ENCODE results near the gene TMEM130.

DNA sequence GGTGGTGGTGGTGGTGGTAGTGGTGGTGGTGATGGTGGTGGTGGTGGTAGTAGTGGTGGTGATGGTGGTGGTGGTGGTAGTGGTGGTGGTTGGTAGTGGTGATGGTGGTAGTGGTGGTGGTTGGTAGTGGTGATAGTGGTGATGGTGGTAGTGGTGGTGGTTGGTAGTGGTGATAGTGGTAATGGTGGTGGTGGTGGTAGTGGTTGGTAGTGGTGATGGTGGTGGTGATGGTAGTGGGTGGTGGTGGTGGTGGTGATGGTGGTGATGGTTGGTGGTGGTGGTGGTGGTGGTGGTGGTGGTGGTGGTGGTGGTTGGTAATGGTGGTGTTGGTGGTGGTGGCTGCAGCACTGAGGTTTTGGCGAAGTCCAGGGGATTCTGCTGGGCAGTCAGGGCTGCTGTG lies 58.5 kb downstream of the TMEM130 start:
- TF ChIP-seq, protein P1, sequence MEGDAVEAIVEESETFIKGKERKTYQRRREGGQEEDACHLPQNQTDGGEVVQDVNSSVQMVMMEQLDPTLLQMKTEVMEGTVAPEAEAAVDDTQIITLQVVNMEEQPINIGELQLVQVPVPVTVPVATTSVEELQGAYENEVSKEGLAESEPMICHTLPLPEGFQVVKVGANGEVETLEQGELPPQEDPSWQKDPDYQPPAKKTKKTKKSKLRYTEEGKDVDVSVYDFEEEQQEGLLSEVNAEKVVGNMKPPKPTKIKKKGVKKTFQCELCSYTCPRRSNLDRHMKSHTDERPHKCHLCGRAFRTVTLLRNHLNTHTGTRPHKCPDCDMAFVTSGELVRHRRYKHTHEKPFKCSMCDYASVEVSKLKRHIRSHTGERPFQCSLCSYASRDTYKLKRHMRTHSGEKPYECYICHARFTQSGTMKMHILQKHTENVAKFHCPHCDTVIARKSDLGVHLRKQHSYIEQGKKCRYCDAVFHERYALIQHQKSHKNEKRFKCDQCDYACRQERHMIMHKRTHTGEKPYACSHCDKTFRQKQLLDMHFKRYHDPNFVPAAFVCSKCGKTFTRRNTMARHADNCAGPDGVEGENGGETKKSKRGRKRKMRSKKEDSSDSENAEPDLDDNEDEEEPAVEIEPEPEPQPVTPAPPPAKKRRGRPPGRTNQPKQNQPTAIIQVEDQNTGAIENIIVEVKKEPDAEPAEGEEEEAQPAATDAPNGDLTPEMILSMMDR (IDR thresholded peaks at IDR 0.05; ENCODE audit: borderline replicate concordance, extremely low read depth, low read length, poor library complexity, severe bottlenecking), result no peak
- TF ChIP-seq EZH2 (IDR thresholded peaks at IDR 0.05; ENCODE audit: borderline replicate concordance, low read depth, low read length, severe bottlenecking), result no peak

Measured in DND-41 (cell line).